Neural crest cell (in vitro differentiated cells): Measurements from ENCODE around the gene CNTROB. TPM values are rescaled to one million over a fixed set of nuclear protein-coding genes. Genes with fewer than 3 reads are reported as not detected.

Source experiments
- DNase-seq: peaks from one replicate; pipeline ENCODE4 v3.0.0; 2021; ENCODE audit warnings: low read depth, mixed read lengths, low spot score
- H3K27ac Mint-ChIP-seq: one replicate; pipeline ENCODE4 v1.8.0; 2021; ENCODE audit warnings: mild to moderate bottlenecking, mixed read lengths; ENCODE audit not compliant: unreplicated experiment
- H3K27me3 Mint-ChIP-seq: 2 replicates; pipeline ENCODE4 v1.8.0; 2021; ENCODE audit warnings: low read depth, mild to moderate bottlenecking, mixed read lengths
- H3K36me3 Mint-ChIP-seq: 2 replicates; pipeline ENCODE4 v1.8.0; 2021; ENCODE audit warnings: low read depth, mild to moderate bottlenecking, mixed read lengths
- H3K4me1 Mint-ChIP-seq: 2 replicates; pipeline ENCODE4 v1.8.0; 2021; ENCODE audit warnings: mixed read lengths
- H3K4me3 Mint-ChIP-seq: one replicate; pipeline ENCODE4 v1.8.0; 2021; ENCODE audit warnings: mild to moderate bottlenecking, mixed read lengths
- H3K9me3 Mint-ChIP-seq: 2 replicates; pipeline ENCODE4 v1.8.0; 2021; ENCODE audit warnings: mixed read lengths
- long read RNA-seq: library from polyadenylated mRNA; unstranded; transcript quantifications from one replicate; pipeline ENCODE4 v2.0.0, GENCODE V29; 2020
- total RNA-seq: library from RNA; stranded (reverse); gene quantifications from 2 replicates; pipeline ENCODE4 v1.2.1, GENCODE V29; 2021
- TF ChIP-seq, protein P1 (sequence below): fragments of 200-600 bp; sonication (generic); conservative IDR thresholded peaks from 2 replicates; pipeline ENCODE4 v1.5.0; 2021; ENCODE audit warnings: antibody characterized with exemption, mild to moderate bottlenecking

Gene CNTROB
- 55.5 and 58.3 TPM in 2 replicates for total RNA-seq
- long read RNA-seq, partial matches to known transcripts: 1 of 4 reads
- long read RNA-seq, other reads (novel, unspliced or antisense): 2 of 4 reads

DNA sequence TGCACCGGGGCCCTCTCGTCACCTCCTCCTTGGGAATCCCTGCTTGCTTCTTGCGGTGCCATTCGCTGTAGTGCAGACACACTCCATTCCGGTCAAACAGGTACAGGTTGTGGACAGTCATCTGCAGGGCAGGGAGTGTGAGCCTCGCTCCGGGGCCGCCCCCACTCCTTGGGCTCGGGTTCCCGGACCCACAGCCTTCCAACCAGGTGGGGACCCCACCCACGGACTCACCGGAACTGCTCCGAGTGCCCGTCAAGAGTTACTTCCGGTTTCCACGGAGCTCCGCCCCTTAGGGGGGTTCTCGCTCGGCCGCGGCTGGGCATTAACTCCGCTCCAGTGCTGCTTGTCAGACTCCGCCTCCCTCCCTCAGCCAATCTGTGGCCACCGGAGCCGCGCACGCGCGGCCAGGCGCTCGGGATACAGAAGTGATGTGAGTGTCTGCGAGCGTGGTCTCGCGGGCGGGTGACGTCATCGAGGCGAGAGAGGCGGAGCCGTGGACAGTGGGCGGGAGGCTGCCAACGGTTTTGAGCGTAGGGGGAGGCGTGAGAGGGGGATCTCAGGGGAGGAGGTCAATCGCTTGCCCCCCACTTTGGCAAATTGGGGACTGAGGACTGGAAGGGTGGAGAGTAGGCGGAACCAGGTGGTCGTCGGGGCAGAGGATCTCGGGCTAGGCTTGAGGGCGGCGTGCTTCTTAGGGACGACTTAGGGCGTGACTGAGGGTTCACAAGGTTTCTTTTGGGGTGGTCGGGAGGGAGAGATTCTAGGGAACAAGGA lies at the start of gene CNTROB, which contains the start of gene TRAPPC1:
TSS of gene CNTROB (plus strand) at position 498 of the 774 bp plus-strand sequence. CDS start 874 bp downstream, outside the sequence.
TSS of gene TRAPPC1 (minus strand) at position 238 of the 774 bp plus-strand sequence. CDS start at position 121, 117 bp downstream.
- no peaks in the 10 kb centered on the region for H3K9me3 Mint-ChIP-seq
- peaks cover 11% of the 10 kb centered on the region for H3K27me3 Mint-ChIP-seq
- H3K4me1 Mint-ChIP-seq: peaks cover 50% of the 10 kb centered on the region

DNA sequence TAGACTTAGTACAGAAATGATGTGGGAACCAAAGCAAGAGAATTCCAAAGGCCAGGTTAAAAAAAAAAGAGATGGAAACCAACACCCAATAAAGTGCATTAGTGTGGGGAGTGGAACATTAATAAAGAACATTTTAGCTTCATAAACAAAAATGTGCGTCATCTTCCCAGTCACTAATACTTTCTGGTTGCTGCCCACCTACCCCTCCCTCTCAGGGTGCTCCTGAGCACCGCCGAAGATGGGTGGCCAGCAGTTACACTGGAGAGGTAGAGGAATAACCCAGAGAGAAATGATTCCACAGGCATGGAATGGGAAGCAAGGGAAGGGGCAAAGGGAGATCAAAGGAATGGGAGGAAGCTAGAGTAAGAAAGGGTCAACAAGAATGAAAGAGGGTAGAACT lies 49.4 kb upstream of the CNTROB start:
- TF ChIP-seq, protein P1, sequence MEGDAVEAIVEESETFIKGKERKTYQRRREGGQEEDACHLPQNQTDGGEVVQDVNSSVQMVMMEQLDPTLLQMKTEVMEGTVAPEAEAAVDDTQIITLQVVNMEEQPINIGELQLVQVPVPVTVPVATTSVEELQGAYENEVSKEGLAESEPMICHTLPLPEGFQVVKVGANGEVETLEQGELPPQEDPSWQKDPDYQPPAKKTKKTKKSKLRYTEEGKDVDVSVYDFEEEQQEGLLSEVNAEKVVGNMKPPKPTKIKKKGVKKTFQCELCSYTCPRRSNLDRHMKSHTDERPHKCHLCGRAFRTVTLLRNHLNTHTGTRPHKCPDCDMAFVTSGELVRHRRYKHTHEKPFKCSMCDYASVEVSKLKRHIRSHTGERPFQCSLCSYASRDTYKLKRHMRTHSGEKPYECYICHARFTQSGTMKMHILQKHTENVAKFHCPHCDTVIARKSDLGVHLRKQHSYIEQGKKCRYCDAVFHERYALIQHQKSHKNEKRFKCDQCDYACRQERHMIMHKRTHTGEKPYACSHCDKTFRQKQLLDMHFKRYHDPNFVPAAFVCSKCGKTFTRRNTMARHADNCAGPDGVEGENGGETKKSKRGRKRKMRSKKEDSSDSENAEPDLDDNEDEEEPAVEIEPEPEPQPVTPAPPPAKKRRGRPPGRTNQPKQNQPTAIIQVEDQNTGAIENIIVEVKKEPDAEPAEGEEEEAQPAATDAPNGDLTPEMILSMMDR: no peak
- no peaks in the 10 kb centered on the region for H3K27me3 Mint-ChIP-seq
- DNase-seq: no peak
- H3K9me3 Mint-ChIP-seq: no peaks in the 10 kb centered on the region
- H3K4me3 Mint-ChIP-seq: no peak overlapping the region
- no peak overlapping the region for H3K27ac Mint-ChIP-seq
- no peaks in the 10 kb centered on the region for H3K4me1 Mint-ChIP-seq
- H3K36me3 Mint-ChIP-seq: no peaks in the 10 kb centered on the region

More for the DNA sequence above, at the start of gene CNTROB, which contains the start of gene TRAPPC1:
- peaks cover 2% of the 10 kb centered on the region for H3K36me3 Mint-ChIP-seq
- peak within 1 kb of the TSS; percentile 99 for H3K4me3 Mint-ChIP-seq
- TF ChIP-seq, protein P1: no peak
- DNase-seq: peak; percentile 97
- peak within 1 kb of the TSS; percentile 99 for H3K27ac Mint-ChIP-seq

- peak overlapping the region; percentile 82 for H3K4me3 Mint-ChIP-seq
- no peak overlapping the region for H3K27ac Mint-ChIP-seq
- no peaks in the 10 kb centered on the region for H3K9me3 Mint-ChIP-seq
- no peaks in the 10 kb centered on the region for H3K27me3 Mint-ChIP-seq
- TF ChIP-seq, protein P1: no peak
- no peaks in the 10 kb centered on the region for H3K4me1 Mint-ChIP-seq
- no peak for DNase-seq
- H3K36me3 Mint-ChIP-seq: no peaks in the 10 kb centered on the region
These were observed 48.1 kb upstream of the CNTROB start for GRCh38 chr17:7883781-7884386.

DNA sequence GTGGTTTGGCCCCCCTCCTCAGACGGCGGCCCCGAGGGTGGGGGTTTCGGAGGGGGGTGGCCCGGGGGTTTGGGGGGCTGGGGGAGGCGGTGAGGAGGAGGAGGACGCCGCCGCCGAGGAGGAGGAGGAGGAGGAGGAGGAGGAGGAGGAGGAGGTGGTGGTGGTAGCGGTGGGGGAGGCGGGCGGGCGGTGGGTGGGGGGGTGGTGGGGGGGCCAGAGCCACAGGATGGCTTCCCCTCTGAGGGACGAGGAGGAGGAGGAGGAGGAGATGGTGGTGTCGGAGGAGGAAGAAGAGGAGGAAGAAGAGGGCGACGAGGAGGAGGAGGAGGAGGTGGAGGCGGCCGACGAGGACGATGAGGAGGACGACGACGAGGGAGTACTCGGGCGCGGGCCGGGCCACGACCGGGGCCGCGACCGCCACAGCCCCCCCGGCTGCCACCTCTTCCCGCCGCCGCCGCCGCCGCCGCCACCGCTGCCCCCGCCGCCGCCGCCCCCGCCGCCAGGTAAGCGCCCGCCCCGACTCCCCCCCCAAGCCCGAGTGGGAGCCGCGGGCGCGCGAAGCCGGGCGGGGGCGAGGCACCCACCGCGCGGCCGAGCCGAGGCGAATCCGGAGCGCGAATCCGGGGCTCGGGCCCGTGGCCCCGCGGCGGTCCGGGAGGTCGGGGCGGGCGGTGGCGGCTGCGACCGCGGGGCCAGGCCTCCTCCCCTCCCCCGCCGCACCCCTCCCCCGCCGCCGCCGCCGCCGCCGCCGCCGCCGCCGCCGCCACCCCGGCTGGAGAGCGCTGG lies 47.2 kb upstream of the CNTROB start:
- Mint-ChIP-seq H3K27ac (no peak overlapping the region), H3K9me3 (no peaks in the 10 kb centered on the region), H3K27me3 (no peaks in the 10 kb centered on the region), H3K4me3 (no peak overlapping the region), H3K36me3 (peaks cover 2% of the 10 kb centered on the region), H3K4me1 (no peaks in the 10 kb centered on the region)
- TF ChIP-seq, protein P1: no peak
- DNase-seq: no peak
